ENCODE measurements around the gene FRS2.

DNA sequence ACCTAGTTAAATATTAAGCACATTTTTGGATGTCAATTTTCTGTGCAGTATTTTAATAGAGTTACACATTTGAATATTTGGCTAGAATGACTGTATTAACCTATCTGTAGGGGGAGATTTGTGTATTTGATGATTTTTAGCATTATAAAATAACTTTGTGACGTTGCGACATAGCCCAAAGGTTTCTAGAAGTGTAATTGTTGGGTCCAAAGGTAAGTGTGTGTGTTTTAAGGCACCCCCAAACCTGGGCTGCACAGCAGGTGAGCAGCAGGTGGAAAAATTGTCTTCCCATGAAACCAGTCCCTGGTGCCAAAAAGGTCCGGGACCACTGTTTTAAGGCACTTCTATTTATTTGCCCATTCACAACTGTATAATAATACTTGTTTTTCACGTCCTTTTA, 118.3 kb downstream of the FRS2 start:
- no peak for TF ChIP-seq CTCF (IDR thresholded peaks at IDR 0.05)
- TF ChIP-seq POLR2AphosphoS5 (IDR thresholded peaks at IDR 0.05) = no peak
